RWPE1 (cell line): ENCODE measurements around the gene SETD7.
"Not testable (repeated sequence)": the region's sequence is repeated elsewhere in the genome, so short reads cannot be mapped to it uniquely, and the experiment has no call there.

Experiments used
- CTCF ChIA-PET: fragments of 350-600 bp; sonication (Branson Sonifier 250); formaldehyde crosslinking; extraction: SDS; loops from one replicate; lab custom pipeline; 2021; lab: Yijun Ruan, JAX
- POLR2A ChIA-PET: fragments of 400-600 bp; formaldehyde crosslinking; extraction: SDS; loops from one replicate; lab custom pipeline; 2020; ENCODE audit warnings: antibody characterized with exemption; ENCODE audit not compliant: low non-redundant PET; lab: Yijun Ruan, JAX
- DNase-seq: peaks from one replicate; pipeline ENCODE4 v3.0.0; 2012; ENCODE audit warnings: low spot score
- H3K27ac ChIP-seq: fragments of 450-650 bp; 2 replicates; pipeline ENCODE4 v1.5.1; 2017
- CTCF ChIP-seq: fragments of 450-650 bp; conservative IDR thresholded peaks from 2 replicates; pipeline ENCODE4 v1.5.1; 2017; ENCODE audit warnings: low read depth, mild to moderate bottlenecking

The SETD7 gene

GRCh38 chr4:139454111-139455045, 101.6 kb downstream of the SETD7 start, which contains the start of gene RAB33B:
RAB33B (plus strand) TSS chr4:139454121; CDS start chr4:139454196, 75 bp downstream.
- peak; percentile 43 for DNase-seq
- peak within 1 kb of the TSS; percentile 99 for H3K27ac ChIP-seq
- CTCF ChIA-PET: interaction anchor here (0.6 kb wide), 1 partner anchor 271 kb away, joined by 3 read pairs; no protein-coding TSS in a partner anchor
- POLR2A ChIA-PET: interaction anchor here (0.6 kb wide), 1 partner anchor 83 kb away, joined by 14 read pairs; no protein-coding TSS in a partner anchor
- no peak for TF ChIP-seq CTCF

- H3K27ac ChIP-seq: peak overlapping the region; percentile 99
- POLR2A ChIA-PET: interaction anchor here (0.6 to 1.0 kb wide), 2 partner anchors 83 to 152 kb away, joined by 3 to 14 read pairs; no protein-coding TSS in a partner anchor
- CTCF ChIA-PET: interaction anchor here (0.6 to 1.0 kb wide), 5 partner anchors 64 to 488 kb away, joined by 3 to 4 read pairs (median 3); partner anchors contain the start of gene SETD7
- peak; percentile 92 for DNase-seq
- TF ChIP-seq CTCF: peak; percentile 21
Measured at GRCh38 chr4:139453371-139454110, 102.5 kb downstream of the SETD7 start.

- CTCF ChIA-PET: interaction anchor here (0.6 to 1.0 kb wide), 4 partner anchors 64 to 488 kb away, joined by 3 to 4 read pairs (median 4); partner anchors contain the start of gene SETD7
- DNase-seq: peak; percentile 68
- H3K27ac ChIP-seq: peak overlapping the region; percentile 99
- peak; percentile 57 for TF ChIP-seq CTCF
- POLR2A ChIA-PET: interaction anchor here (0.6 to 1.0 kb wide), 2 partner anchors 32 to 151 kb away, joined by 3 to 4 read pairs; no protein-coding TSS in a partner anchor
Measured at GRCh38 chr4:139453041-139453370, 103.0 kb downstream of the SETD7 start.

- POLR2A ChIA-PET: no interaction called here
- CTCF ChIA-PET: interaction anchor here (0.5 to 0.8 kb wide), 3 partner anchors 29 to 52 kb away, joined by 3 to 6 read pairs (median 3); no protein-coding TSS in a partner anchor
- DNase-seq: no peak
- no peak for TF ChIP-seq CTCF
- no peak overlapping the region for H3K27ac ChIP-seq
Measured at GRCh38 chr4:139451997-139452396, 104.0 kb downstream of the SETD7 start.

GRCh38 chr4:139450586-139450985, 105.4 kb downstream of the SETD7 start:
- H3K27ac ChIP-seq: no peak overlapping the region
- CTCF ChIA-PET: no interaction called here
- POLR2A ChIA-PET: no interaction called here
- no peak for TF ChIP-seq CTCF
- DNase-seq: no peak

GRCh38 chr4:139447078-139447477, 108.9 kb downstream of the SETD7 start:
- POLR2A ChIA-PET, DNase-seq, H3K27ac ChIP-seq, CTCF ChIA-PET: not testable (repeated sequence)
